Stimulated activated CD8-positive, alpha-beta memory T cell treated with anti-CD3 and anti-CD28 coated beads, Interleukin-4, amount 100 ng/mL, for 24 hours (primary cell): ENCODE results near the gene RPL39L.
"Not testable (repeated sequence)": the region's sequence is repeated elsewhere in the genome, so short reads cannot be mapped to it uniquely, and the experiment has no call there.

Experiments used
- DNase-seq: peaks from one replicate; pipeline ENCODE4 v3.0.0-alpha.2; 2020; ENCODE audit warnings: low read depth

RPL39L gene

GRCh38 chr3:187139126-187139894, at the start of gene RPL39L:
Gene RPL39L, minus strand, starts transcription at chr3:187139496. Its CDS starts 18,196 bp downstream, at chr3:187121300.
- peak; percentile 88 for DNase-seq

GRCh38 chr3:187188931-187189330, 49.6 kb upstream of the RPL39L start:
- no peak for DNase-seq

GRCh38 chr3:187186801-187187421, 47.6 kb upstream of the RPL39L start:
- DNase-seq, result no peak

- no peak for DNase-seq
These were observed 47.1 kb upstream of the RPL39L start for GRCh38 chr3:187186375-187186774.

- DNase-seq, result no peak
These were observed 46.5 kb upstream of the RPL39L start for GRCh38 chr3:187185759-187186158.

GRCh38 chr3:187183903-187184302, 44.6 kb upstream of the RPL39L start:
- no peak for DNase-seq

GRCh38 chr3:187183210-187183862, 44.0 kb upstream of the RPL39L start:
- DNase-seq, result no peak

GRCh38 chr3:187181454-187182170, 42.3 kb upstream of the RPL39L start:
- DNase-seq, result no peak

- DNase-seq, result no peak
These were observed 33.6 kb upstream of the RPL39L start for GRCh38 chr3:187172929-187173328.

- not testable (repeated sequence) for DNase-seq
These were observed 31.6 kb upstream of the RPL39L start for GRCh38 chr3:187170911-187171310.

GRCh38 chr3:187169231-187169960, 30.1 kb upstream of the RPL39L start:
- no peak for DNase-seq

GRCh38 chr3:187167777-187168176, 28.5 kb upstream of the RPL39L start:
- no peak for DNase-seq

GRCh38 chr3:187166750-187167149, 27.5 kb upstream of the RPL39L start:
- DNase-seq, result no peak

- no peak for DNase-seq
These were observed 25.8 kb upstream of the RPL39L start for GRCh38 chr3:187165144-187165543.

- DNase-seq, result no peak
These were observed 23.1 kb upstream of the RPL39L start for GRCh38 chr3:187162265-187162953.

- no peak for DNase-seq
These were observed 22.3 kb upstream of the RPL39L start for GRCh38 chr3:187161556-187161955.

- peak; percentile 52 for DNase-seq
These were observed 11.3 kb upstream of the RPL39L start for GRCh38 chr3:187150599-187150998.

- no peak for DNase-seq
These were observed 10.9 kb upstream of the RPL39L start for GRCh38 chr3:187150186-187150585.

GRCh38 chr3:187146389-187146788, 7.1 kb upstream of the RPL39L start:
- DNase-seq, result no peak

GRCh38 chr3:187145149-187145895, 6.0 kb upstream of the RPL39L start:
- no peak for DNase-seq

- DNase-seq, result no peak
These were observed 578 bp upstream of the RPL39L start for GRCh38 chr3:187139895-187140253.
